ENCODE results near the gene BTF3.
"Not testable (repeated sequence)": the region's sequence is repeated elsewhere in the genome, so short reads cannot be mapped to it uniquely, and the experiment has no call there.

The BTF3 gene

GRCh38 chr5:73499187-73499586 lies 945 bp downstream of the BTF3 start:
- no peak for TF ChIP-seq CTCF (IDR thresholded peaks at IDR 0.05; ENCODE audit: borderline replicate concordance, control extremely low read depth, extremely low read depth, insufficient read depth, missing control alignments)

GRCh38 chr5:73499756-73500155 lies 1.5 kb downstream of the BTF3 start:
- TF ChIP-seq CTCF (IDR thresholded peaks at IDR 0.05; ENCODE audit: borderline replicate concordance, control extremely low read depth, extremely low read depth, insufficient read depth, missing control alignments) = no peak
- in situ Hi-C loops (cut with MboI; ENCODE audit: low sequenced_read_pairs, unreplicated experiment) = no loop called here
- DNase-seq (ENCODE audit: low spot score) = no peak

More at GRCh38 chr5:73499187-73499586, 945 bp downstream of the BTF3 start:
- DNase-seq (ENCODE audit: low spot score) = no peak
- in situ Hi-C loops (cut with MboI; ENCODE audit: low sequenced_read_pairs, unreplicated experiment) = no loop called here

- no peak for DNase-seq (ENCODE audit: low spot score)
- in situ Hi-C loops (cut with MboI; ENCODE audit: low sequenced_read_pairs, unreplicated experiment) = no loop called here
- no peak for TF ChIP-seq CTCF (IDR thresholded peaks at IDR 0.05; ENCODE audit: borderline replicate concordance, control extremely low read depth, extremely low read depth, insufficient read depth, missing control alignments)
Observed at GRCh38 chr5:73501406-73501805, 3.2 kb downstream of the BTF3 start.

GRCh38 chr5:73506459-73506955 lies 8.3 kb downstream of the BTF3 start:
- in situ Hi-C loops (cut with MboI; ENCODE audit: low sequenced_read_pairs, unreplicated experiment) = no loop called here
- no peak for TF ChIP-seq CTCF (IDR thresholded peaks at IDR 0.05; ENCODE audit: borderline replicate concordance, control extremely low read depth, extremely low read depth, insufficient read depth, missing control alignments)
- DNase-seq (ENCODE audit: low spot score) = no peak

GRCh38 chr5:73507062-73507461 lies 8.8 kb downstream of the BTF3 start:
- in situ Hi-C loops (cut with MboI; ENCODE audit: low sequenced_read_pairs, unreplicated experiment) = no loop called here
- no peak for DNase-seq (ENCODE audit: low spot score)
- no peak for TF ChIP-seq CTCF (IDR thresholded peaks at IDR 0.05; ENCODE audit: borderline replicate concordance, control extremely low read depth, extremely low read depth, insufficient read depth, missing control alignments)

- DNase-seq (ENCODE audit: low spot score); in situ Hi-C loops (cut with MboI; ENCODE audit: low sequenced_read_pairs, unreplicated experiment): not testable (repeated sequence)
Observed at GRCh38 chr5:73508521-73508920, 10.3 kb downstream of the BTF3 start.

- in situ Hi-C loops (cut with MboI; ENCODE audit: low sequenced_read_pairs, unreplicated experiment) = no loop called here
- TF ChIP-seq CTCF (IDR thresholded peaks at IDR 0.05; ENCODE audit: borderline replicate concordance, control extremely low read depth, extremely low read depth, insufficient read depth, missing control alignments) = no peak
- no peak for DNase-seq (ENCODE audit: low spot score)
Observed at GRCh38 chr5:73513996-73514395, 15.8 kb downstream of the BTF3 start.

Data from GM13976 (cell line).